Fibroblast of peridontal ligament (primary cell): ENCODE results near the gene CES3.
"Not testable (repeated sequence)": the region's sequence is repeated elsewhere in the genome, so short reads cannot be mapped to it uniquely, and the experiment has no call there.

ENCODE experiments used
- DNase-seq: peaks from one replicate; pipeline ENCODE4 v3.0.0-alpha.2; 2010; ENCODE audit errors: extremely low read depth

The CES3 gene

DNA sequence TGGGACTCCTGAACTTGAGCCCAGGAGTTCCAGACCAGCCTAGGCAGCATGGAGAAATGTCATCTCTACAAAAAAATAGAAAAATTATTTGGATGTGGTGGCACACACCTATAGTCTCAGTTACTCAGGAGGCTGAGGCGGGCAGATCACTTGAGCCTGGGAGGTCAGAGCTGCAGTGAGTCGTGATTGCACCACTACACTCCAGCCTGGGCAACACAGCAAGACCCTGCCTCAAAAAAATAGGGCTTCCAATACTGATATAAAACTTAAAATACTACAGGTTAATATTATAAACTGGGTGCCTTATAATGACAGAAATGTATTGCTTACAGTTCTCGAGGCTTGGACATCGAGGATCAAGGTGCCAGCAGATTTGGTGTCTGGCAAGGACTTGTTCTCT, 15.1 kb upstream of the CES3 start:
- DNase-seq = no peak

DNA sequence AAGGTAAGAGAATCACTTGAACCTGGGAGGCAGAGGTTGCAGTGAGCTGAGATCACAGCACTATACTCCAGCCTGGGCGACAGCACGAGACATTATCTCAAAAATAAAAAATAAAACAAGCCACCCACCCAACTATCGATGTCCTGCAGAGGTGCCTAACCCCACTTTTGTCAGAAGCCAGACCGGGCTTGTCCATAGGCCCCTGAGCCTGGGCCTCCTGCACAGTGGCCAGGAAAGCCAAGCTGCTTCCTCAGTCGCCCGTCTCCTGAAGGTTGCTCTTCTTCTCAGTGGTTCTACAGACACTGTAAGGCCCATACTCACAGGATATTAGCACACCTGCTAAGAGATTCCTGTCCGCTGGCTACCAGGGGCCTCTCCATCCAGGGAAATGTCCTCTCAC, 14.5 kb upstream of the CES3 start:
- no peak for DNase-seq

DNA sequence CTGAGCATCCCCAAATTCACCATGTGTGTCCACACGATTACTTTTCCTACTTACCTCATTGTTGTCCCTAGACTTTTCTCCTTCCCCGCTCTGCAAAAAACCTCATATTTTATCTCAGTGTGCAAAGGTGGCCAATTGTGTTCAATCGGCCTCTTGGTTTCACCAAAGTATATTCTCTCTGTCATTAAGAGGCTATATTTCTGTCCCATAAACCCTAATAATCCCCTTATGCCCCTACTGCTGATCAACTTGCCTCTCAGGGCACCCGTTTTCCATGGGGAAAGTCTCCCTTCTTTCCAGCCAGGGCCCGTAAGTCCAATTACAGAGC, 14.1 kb upstream of the CES3 start:
- no peak for DNase-seq

DNA sequence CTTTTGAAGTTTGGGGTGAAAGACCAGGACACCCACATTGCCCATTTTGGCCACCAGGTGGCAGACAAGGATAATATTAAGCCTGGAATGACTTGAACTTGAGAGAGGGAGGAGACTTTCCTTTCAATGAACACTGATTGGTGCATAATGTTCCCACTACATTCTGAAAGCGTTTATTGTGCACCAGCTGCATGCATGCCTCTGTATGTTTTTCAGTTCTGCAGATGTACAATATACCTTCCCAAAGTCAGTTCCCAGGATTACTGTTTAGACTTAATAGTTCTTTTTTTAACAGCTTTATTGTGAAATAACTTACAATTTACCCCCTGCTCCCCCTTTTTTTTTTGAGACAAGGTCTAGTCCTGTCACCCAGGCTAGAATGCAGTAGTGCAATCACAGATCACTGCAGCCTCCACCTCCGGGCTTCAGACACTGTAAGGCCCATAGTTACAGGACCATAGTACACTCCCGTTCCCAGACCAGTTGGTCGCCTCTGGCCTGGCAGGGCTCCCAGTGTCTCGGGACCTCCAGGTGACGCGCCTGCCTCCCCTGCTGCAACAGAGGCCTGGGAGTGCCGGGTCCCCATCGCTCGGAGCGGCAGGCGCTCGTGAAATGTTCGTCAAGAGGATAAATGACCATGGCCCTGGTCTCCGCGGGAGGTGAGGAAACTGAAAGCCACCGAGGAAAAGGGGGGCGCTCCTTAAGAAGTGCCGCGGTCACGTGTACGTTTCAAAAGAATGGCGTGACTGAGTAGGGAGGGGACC, 13.6 kb upstream of the CES3 start:
- DNase-seq = peak; percentile 90

DNA sequence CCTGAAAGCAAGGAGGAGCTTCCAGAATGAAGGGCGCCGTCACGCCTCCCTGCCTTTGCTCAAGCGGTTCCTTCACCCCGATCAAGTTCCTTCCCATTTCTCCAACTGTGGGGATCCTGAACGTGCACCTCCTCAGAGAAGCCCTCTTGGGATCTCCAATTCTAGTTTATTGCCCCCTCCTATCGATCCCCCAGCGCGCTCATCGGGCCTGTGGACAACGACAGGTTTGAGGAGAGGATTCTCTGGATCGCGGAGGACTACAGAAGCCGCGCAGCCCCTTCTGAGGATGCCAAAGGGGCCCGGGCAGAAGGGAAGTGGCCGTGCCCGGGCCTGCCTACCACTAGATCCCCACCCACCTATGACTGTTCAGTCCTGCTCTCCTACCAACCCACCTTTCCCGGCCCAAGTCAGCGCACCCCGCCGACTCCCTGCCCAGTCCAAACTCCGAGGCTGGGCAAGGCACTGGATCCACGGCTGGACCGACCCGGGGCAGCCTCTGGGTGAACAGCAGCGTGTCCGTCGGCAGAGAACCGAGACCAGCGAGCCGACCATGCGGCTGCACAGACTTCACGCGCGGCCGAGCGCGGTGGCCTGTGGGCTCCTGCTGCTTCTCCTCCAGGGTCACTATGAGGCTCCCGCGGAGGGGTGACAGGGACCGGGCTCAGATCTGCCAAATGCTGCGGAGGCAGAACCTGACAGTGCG, 12.8 kb upstream of the CES3 start:
- peak; percentile 5 for DNase-seq

DNA sequence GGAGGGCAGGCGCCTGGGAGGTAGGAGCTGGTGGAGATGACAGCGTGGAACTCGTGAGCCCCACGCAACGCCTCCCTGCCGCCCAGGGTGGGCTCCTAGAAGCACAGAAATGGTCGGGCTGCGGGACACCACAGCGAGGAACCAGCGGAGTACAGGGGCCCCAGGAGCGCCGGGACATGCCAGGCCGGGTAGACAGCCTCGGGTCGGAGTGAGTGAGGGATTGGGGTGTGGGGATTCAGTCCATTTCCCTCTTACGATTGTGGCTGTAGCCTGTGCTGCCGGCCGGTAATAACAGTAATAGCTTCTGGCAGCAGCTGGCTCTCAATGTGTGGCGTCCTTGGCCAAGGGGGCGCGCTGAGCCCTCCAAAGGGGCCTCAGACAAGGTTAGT, 12.2 kb upstream of the CES3 start:
- no peak for DNase-seq

DNA sequence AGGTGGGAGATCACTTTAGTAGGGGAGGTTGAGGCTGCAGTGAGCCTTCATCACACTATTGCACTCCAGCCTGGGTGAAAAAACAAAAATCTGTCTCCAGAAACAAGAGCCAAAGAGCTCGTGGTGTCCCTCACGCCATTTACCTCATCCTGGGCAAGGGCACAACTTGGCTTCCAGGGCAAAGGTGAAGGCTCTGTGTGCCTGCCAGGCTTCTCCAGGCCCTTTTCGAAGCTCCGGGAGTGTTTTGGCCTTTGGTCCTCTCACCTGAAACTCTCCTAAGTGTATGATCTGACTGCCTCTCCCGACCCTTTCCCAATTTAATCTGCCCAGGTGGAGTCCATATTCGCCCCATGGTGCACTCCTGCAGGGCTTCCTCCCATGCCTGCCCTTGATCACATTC, 11.6 kb upstream of the CES3 start:
- DNase-seq = no peak

DNA sequence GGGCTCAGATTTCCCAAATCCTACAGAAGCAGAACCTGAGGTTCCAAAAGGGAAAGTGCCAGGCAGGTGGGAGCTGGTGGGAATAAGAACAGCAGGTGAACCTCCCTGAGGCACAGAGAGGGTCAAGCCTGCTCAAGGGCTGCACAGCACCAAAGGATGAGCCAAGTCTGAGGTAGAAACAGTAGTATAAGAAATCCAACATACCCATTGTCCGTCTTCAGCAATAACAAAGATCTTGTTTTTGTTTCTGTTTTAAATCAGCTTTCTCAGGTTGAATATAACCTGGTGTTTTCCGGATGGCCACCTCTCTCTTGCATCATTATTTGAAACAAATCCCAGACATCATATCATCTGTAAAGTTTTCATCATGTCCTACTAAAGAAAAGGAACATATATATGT, 10.6 kb upstream of the CES3 start:
- no peak for DNase-seq

DNA sequence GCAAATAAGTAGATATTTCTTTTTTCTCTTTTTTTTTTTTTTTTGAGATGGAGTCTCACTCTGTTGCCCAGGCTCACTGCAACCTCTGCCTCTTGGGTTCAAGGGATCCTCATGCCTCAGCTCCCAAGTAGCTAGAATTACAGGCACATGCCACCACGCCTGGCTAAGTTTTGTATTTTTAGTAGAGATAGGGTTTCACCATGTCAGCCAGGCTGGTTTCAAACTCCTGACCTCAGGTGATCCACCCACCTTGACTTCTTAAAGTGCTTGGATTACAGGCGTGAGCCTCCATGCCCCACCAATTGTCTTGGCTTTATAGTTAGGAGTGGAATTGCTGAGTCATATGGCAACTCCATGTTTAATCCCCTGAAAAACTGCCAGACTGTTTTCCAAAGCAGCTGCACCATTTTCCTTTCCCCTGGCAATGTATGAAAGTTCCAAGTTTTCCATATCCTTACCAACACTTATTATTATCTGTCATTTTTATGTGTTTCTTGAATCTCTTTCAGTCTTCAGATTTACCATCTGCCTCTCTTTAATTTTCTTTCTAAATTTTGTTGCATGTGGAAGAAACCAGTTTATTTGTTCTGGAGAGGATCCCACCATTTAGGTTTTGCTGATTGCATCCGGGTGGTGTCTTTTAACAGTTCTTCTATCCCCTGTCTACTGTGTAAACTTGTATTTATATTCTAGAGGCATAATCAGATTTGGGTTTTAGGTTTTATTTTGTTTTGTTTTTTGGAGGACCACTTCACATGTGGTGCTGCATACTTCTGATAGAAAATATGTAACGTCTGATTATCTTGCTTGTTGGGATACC, 9.9 kb upstream of the CES3 start:
- peak; percentile 31 for DNase-seq

DNA sequence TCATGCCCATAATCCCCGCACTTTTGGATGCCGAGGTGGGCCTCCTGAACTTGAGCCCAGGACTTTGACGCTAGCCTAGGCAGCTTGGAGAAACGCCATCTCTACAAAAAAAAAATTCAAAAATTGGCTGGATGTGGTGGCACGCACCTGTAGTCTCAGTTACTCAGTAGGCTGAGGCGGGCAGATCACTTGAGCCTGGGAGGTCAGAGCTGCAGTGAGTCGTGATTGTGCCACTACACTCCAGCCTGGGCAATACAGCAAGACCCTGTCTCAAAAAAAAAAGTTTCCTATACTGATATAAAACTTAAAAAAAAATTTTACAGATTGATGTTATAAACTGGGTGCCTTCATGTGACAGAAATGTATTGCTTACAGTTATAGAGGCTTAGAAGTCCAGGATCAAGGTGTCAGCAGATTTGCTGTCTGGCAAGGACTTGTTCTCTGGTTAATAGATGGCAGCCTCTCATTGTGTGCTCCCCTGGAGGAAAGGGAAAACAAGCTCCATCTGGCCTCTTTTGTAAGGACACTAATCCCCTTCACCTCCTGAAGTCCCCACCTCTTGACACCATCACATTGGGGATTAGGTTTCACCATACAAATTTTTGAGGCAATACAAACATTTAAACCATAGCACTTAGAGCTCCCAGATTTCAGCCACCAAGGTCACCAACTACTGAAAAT, 8.5 kb upstream of the CES3 start:
- no peak for DNase-seq

DNA sequence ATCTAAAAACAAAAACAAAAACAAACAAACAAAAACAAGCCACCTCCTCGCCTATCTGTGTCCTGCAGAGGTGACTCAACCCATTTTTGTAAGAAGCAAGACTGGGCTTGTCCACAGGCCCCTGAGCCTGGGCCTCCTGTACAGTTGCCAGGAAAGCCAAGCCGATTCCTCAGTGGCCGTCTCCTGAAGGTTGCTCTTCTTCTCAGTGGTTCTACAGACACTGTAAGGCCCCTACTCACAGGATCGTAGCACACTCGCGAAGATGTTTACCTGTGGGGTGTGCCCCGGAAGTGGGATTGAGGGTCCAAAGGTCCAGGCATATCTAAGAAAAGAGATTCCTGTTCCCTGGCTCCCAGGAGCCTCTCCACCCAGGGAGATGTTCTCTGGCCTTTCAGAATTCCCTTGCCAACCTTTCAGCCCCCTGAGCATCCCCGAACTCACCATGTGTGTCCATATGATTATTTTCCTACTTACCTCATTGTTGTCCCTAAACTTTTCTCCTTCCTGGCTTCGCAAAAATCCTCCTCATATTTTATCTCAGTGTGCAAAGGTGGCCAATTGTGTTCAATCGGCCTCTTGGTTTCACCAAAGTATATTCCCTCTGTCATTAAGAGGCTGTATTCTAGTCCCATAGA, 7.5 kb upstream of the CES3 start:
- DNase-seq = no peak

DNA sequence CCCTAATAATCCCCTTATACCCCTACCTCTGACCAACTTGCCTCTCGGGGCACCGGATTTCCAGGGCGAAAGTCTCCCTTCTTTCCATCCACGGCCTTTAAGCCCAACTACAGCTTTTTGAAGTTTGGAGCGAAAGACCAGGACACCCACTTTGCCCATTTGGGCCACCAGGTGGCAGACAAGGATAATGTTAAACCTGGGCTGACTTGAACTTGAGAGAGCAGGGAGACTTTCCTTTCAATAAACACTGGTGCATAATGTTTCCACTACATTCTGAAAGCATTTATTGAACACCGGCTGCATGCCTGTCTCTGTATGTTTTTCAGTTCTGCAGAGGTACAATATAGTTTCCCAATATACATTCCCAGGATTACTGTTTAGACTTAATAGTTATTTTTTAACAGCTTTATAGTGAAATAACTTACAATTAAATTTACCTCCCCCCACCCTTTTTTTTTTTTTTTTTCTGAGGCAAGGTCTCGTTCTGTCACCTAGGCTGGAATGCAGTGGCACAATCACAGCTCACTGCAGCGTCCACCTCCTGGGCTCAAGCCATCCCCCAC, 6.9 kb upstream of the CES3 start:
- DNase-seq = peak; percentile 83

DNA sequence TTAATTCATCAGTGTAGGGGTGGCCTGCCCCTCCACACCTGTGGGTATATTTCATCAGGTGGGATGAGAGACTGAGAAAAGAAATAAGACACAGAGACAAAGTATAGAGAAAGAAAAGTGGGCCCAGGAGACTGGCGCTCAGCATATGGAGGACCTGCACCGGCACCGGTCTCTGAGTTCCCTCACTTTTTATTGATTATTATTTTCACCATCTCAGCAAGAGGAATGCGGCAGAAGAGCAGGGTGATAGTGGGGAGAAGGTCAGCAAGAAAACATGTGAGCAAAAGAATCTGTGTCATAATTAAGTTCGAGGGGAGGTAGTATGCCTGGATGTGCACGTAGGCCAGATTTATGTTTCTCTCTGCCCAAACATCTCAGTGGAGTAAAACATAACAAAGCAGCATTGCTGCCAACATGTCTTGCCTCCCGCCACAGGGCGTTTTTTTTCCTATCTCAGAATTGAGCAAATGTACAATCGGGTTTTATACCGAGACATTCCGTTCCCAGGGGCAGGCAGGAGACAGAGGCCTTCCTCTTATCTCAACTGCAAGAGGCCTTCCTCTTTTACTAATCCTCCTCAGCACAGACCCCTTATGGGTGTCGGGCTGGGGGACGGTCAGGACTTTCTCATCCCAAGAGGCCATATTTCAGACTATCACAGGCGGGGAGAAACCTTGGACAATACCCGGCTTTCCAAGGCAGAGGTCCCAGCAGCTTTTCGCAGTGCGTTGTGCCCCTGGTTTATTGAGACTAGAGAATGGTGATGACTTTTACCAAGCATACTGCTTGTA, 5.5 kb upstream of the CES3 start:
- not testable (repeated sequence) for DNase-seq

DNA sequence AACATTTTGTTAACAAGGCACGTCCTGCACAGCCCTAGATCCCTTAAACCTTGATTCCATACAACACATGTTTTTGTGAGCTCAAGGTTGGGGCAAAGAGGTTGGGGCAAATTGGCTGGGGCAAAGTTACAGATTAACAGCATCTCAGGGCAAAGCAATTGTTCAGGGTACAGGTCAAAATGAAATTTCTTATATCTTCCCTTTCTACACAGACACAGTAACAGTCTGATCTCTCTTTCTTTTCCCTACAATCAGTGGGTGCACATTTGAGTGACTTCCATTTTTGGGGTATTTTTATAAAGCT, 5.0 kb upstream of the CES3 start:
- not testable (repeated sequence) for DNase-seq

DNA sequence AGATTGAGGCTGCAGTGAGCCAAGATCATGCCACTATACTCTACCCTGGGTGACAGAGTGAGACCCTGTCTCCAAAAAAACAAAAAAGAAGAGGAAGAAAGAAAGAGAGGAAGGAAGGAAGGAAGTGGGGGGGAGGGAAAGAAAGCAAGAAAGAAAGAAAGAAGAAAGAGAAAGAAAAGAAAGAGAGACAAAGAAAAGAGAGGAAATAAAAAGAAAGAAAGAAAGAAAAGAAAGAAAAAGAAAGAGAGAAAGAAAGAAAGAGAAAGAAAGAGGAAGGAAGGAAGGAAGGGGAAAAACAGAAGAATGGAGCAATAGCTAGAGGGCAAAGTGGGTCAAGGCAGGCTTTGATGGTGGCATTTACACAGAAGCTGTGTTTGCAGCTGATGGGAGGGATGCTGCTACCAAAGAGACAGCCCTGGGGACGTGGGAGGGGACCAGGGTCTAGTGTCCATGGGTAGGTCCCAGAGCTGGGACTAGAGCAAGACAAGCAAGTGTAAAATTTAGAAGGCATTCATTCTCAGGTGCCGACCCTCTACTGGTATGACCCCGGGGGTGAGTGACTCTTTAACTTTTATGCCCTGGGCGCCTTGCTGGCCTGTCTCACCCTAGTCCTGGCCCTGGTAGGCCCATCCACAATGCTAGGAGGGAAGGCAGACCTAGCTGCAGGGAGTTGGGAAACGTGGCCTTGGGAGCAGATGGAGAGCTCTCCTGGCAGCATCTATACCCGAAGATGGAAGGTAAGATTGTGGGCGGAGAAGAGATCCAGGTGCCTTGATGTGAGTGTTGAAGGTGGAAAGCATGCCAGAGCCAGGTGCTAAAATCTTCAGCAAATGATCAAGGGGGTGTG, 2.0 kb upstream of the CES3 start:
- no peak for DNase-seq

DNA sequence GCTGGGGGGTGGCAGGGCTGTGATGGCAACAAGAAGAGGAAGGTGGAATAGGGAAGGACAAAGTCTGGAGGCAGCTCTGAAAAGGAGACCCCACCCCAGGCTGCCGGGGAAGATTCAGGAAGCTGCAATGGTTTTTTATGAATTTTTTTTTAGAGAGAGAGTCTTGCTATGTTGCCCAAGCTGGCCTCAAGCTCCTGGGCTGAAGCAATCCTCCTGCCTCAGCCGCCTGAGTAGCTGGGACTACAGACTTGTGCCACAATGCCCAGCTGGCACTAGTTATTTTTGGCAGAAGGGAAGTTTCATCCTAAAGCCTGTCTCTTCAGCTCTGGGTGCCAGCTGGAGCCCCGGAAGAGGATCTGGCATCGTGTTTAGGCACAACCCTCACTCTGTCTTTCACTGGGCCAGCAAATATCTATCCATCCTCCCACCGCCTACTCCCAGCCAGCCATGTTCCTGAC, 1.3 kb upstream of the CES3 start:
- no peak for DNase-seq

DNA sequence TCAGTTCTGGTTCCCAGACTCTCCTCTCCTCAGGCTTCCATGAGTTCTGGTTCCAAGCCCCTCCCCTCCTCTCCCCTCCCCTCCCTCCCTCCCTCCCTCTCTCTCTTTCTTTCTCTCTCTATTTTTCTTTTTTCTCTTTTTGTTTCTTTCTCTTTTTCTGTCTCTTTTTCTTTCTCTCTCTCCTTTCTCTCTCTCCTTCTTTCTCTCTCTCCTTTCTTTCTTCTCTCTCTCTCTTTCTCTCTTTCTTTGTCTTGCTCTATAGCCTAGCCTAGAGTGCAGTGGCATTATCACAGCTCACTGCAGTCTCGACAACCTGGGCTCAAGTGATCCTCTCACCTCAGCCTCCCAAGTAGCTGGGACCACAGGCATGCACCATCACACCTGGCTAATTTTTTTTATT, 796 bp upstream of the CES3 start:
- DNase-seq = no peak

DNA sequence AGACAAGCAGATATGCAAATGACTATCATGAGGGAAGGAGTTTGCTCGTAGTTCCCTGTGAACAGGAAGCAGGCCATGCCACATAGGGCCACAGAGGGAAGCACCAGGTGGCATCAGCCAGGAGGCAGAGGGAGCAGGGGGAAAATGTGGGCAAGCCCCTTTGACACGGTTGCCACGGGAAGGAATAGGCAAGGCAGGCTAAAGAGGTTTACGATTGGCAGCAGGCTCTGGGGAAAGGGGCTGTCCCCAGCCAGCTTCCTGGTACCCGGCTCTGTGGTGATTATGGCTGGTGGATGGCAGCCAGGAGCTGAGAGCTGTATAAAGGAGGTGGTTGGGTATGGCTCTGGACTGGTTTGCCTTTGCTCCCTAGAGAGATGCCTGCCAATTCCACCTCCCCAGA, 848 bp downstream of the CES3 start:
- no peak for DNase-seq

DNA sequence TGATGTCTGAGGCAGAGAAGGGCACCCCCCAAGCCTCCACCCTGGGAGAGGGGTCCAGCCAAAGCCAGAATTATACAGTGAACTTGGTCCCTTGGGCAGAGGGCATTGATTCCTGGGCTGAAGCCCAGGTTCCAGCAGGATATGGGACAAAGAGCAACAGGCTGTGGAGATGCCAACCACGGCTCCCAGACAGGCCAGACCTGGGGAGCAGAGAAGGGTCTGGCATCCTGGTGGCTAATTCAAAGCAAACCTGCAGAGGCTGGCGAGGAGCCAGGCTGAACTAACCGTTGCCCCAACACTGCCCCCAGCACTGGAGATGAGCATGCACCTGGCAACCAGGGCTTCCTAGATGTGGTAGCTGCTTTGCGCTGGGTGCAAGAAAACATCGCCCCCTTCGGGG, 3.0 kb downstream of the CES3 start:
- DNase-seq = no peak

DNA sequence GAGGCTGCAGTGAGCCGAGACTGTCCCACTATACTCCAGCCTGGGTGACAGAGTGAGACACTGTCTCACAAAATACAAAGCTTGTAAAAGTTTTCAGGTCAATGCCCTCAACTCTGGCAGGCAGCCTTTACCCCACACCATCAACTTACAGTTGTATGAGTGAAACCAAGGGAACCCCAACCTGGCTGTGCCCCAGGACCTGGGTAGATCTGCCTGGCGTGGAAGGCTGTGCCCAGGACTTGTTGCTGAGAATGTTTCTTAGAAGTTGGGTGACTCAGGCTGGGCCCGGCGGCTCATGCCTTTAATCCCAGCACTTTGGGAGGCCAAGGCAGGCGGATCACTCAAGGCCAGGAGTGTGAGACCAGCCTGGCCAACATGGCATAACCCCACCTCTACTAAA, 7.8 kb downstream of the CES3 start:
- DNase-seq = no peak
